Suprapubic skin (tissue), 3 donors: ENCODE measurements around the gene PLCD1.

Source experiments
- CTCF ChIP-seq, 2 donors: fragments of 200-600 bp in 1 of 2; fragments of 450-650 bp in 1 of 2; sonication (generic) in 1 of 2; IDR thresholded peaks; one replicate each; pipeline ENCODE4 v1.5.1; 2016 to 2019; ENCODE audit warnings: antibody characterized with exemption in 2 of 2, mild to moderate bottlenecking in 1 of 2, moderate library complexity in 1 of 2
- POLR2A ChIP-seq, 2 donors: fragments of 450-650 bp; IDR thresholded peaks; one replicate each; pipeline ENCODE4 v1.6.1; 2017; ENCODE audit warnings: antibody characterized with exemption in 2 of 2, mild to moderate bottlenecking in 2 of 2, moderate library complexity in 2 of 2

- TF ChIP-seq CTCF (IDR thresholded peaks at IDR 0.05) (no peak), POLR2A (IDR thresholded peaks at IDR 0.05) (no peak)
Observed at GRCh38 chr3:38030126-38031021, 932 bp upstream of the PLCD1 start.
